ENCODE results near the gene IL3. TPM values are rescaled to one million over a fixed set of nuclear protein-coding genes. Genes with fewer than 3 reads are reported as not detected.

Gene IL3
- total and polyA plus RNA-seq, 2 of the 4 experiments (the other 2 are of a cell fraction): not detected

DNA sequence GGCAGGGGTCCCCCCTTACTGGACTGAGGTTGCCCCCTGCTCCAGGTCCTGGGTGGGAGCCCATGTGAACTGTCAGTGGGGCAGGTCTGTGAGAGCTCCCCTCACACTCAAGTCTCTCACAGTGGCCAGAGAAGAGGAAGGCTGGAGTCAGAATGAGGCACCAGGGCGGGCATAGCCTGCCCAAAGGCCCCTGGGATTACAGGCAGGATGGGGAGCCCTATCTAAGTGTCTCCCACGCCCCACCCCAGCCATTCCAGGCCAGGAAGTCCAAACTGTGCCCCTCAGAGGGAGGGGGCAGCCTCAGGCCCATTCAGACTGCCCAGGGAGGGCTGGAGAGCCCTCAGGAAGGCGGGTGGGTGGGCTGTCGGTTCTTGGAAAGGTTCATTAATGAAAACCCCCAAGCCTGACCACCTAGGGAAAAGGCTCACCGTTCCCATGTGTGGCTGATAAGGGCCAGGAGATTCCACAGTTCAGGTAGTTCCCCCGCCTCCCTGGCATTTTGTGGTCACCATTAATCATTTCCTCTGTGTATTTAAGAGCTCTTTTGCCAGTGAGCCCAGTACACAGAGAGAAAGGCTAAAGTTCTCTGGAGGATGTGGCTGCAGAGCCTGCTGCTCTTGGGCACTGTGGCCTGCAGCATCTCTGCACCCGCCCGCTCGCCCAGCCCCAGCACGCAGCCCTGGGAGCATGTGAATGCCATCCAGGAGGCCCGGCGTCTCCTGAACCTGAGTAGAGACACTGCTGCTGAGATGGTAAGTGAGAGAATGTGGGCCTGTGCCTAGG, 13.0 kb downstream of the IL3 start, which contains the start of gene CSF2:
TSS of gene CSF2 (plus strand) at position 559 of the 783 bp plus-strand sequence. CDS start at position 594, 35 bp downstream.
- H3K9me1 ChIP-seq (ENCODE audit: insufficient read depth, low read length): peaks cover 8% of the 10 kb centered on the region; the same call in 1 of the 2 replicates
- H2AFZ ChIP-seq (replicated peaks; ENCODE audit: low read length, poor library complexity): peak within 1 kb of the TSS; percentile 72
- DNase-seq: peak; percentile 40
- H2BK120ac ChIP-seq (ENCODE audit: low read depth, low read length): peak within 1 kb of the TSS; percentile 72
- H3K9ac ChIP-seq (ENCODE audit: low read depth, low read length): no peak within 1 kb of the TSS
- H3K79me1 ChIP-seq (ENCODE audit: low read depth in 1 of 2, low read length in 2 of 2): no peaks in the 10 kb centered on the region
- H2AK5ac ChIP-seq (ENCODE audit: low read depth, low read length): peak within 1 kb of the TSS; percentile 71
- peak within 1 kb of the TSS; percentile 44 for H2BK20ac ChIP-seq (ENCODE audit: low read depth, low read length)
- H4K20me1 ChIP-seq (ENCODE audit: insufficient read depth, low read length): no peaks in the 10 kb centered on the region
- no peak within 1 kb of the TSS for H3K4me2 ChIP-seq (ENCODE audit: low read depth, low read length)
- CTCF ChIA-PET: no interaction called here
- no TSS peak for BruUV-seq (replicated peaks)
- H4K91ac ChIP-seq (ENCODE audit: insufficient read depth, low read depth, low read length): peak within 1 kb of the TSS; percentile 53
- peak within 1 kb of the TSS; percentile 48 for H2BK5ac ChIP-seq (ENCODE audit: low read depth, low read length, poor library complexity, severe bottlenecking)
- TF ChIP-seq, protein P1, sequence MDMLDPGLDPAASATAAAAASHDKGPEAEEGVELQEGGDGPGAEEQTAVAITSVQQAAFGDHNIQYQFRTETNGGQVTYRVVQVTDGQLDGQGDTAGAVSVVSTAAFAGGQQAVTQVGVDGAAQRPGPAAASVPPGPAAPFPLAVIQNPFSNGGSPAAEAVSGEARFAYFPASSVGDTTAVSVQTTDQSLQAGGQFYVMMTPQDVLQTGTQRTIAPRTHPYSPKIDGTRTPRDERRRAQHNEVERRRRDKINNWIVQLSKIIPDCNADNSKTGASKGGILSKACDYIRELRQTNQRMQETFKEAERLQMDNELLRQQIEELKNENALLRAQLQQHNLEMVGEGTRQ (IDR thresholded peaks at IDR 0.05; ENCODE audit: low read depth, low read length): no peak
- TF ChIP-seq, protein P2, sequence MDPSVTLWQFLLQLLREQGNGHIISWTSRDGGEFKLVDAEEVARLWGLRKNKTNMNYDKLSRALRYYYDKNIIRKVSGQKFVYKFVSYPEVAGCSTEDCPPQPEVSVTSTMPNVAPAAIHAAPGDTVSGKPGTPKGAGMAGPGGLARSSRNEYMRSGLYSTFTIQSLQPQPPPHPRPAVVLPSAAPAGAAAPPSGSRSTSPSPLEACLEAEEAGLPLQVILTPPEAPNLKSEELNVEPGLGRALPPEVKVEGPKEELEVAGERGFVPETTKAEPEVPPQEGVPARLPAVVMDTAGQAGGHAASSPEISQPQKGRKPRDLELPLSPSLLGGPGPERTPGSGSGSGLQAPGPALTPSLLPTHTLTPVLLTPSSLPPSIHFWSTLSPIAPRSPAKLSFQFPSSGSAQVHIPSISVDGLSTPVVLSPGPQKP (IDR thresholded peaks at IDR 0.05; ENCODE audit: borderline replicate concordance, low read depth, low read length): no peak
- no peak for TF ChIP-seq BHLHE40 (IDR thresholded peaks at IDR 0.05; ENCODE audit: low read depth, low read length)
- no peak for TF ChIP-seq MAZ (IDR thresholded peaks at IDR 0.05; ENCODE audit: borderline replicate concordance, low read depth, low read length)
- H2AK9ac ChIP-seq (replicated peaks; ENCODE audit: low read depth, low read length, poor library complexity): peak within 1 kb of the TSS; percentile 80
- POLR2A ChIA-PET (ENCODE audit: unreplicated experiment): no interaction called here
- dilution Hi-C loops (cut with HindIII; ENCODE audit: low sequenced_read_pairs, unreplicated experiment) (no loop called here), in situ Hi-C loops (cut with MboI; ENCODE audit: low sequenced_read_pairs) (no loop called here), intact Hi-C loops (cut with micrococcal nuclease) (no loop called here)
- no peak within 1 kb of the TSS; the same call in 1 of the 2 replicates for H4K5ac ChIP-seq (ENCODE audit: low read depth, low read length)
- H3K4me1 ChIP-seq (ENCODE audit: control insufficient read depth, insufficient read depth, low read length): peaks cover 10% of the 10 kb centered on the region
- H2BK15ac ChIP-seq (ENCODE audit: low read depth, low read length): peak within 1 kb of the TSS; percentile 81; the same call in 2 of the 3 replicates
- H4K8ac ChIP-seq (ENCODE audit: low read depth in 2 of 2, low read length in 2 of 2): peak within 1 kb of the TSS in 1 of 2 experiments; percentile 5; a peak in 2 of 4 replicates
- H3K4ac ChIP-seq (ENCODE audit: low read depth, low read length): peak within 1 kb of the TSS; percentile 33
- no peak within 1 kb of the TSS for H3K18ac ChIP-seq (ENCODE audit: low read depth, low read length)
- no peaks in the 10 kb centered on the region for H3K27me3 ChIP-seq (ENCODE audit: control insufficient read depth, insufficient read depth, low read length)
- no peak within 1 kb of the TSS for H3K56ac ChIP-seq (ENCODE audit: extremely low read depth, insufficient read depth, low read length)
- no peaks in the 10 kb centered on the region for H3K9me3 ChIP-seq (ENCODE audit: control insufficient read depth, insufficient read depth, low read length)
- no peak within 1 kb of the TSS for H3K4me3 ChIP-seq (ENCODE audit: insufficient read depth, low read depth, low read length)
- WGBS, 2 experiments (ENCODE audit: extremely low coverage in 2 of 2, insufficient read length in 1 of 2): 90% methylated on average over 2 of the region's 12 CpGs; no CpG with 5 or more reads in 1 of the 2 experiments
- H3K23ac ChIP-seq (ENCODE audit: low read depth, low read length): no peak within 1 kb of the TSS
- H3K27ac ChIP-seq (ENCODE audit: insufficient read depth, low read length): no peak within 1 kb of the TSS
- H3K14ac ChIP-seq (replicated peaks; ENCODE audit: low read depth, low read length): no peak within 1 kb of the TSS; the same call in 1 of the 2 replicates
- H3K36me3 ChIP-seq (ENCODE audit: control insufficient read depth, insufficient read depth, low read length): no peaks in the 10 kb centered on the region
- peak; percentile 28; the same call in 1 of the 2 replicates for ATAC-seq (ENCODE audit: low read depth)
